ENCODE measurements around the gene BCAT1. TPM values are rescaled to one million over a fixed set of nuclear protein-coding genes. Genes with fewer than 3 reads are reported as not detected.

The BCAT1 gene
- total RNA-seq, 2 donors from 2014 or later, result 53.4 to 71.1 TPM

DNA sequence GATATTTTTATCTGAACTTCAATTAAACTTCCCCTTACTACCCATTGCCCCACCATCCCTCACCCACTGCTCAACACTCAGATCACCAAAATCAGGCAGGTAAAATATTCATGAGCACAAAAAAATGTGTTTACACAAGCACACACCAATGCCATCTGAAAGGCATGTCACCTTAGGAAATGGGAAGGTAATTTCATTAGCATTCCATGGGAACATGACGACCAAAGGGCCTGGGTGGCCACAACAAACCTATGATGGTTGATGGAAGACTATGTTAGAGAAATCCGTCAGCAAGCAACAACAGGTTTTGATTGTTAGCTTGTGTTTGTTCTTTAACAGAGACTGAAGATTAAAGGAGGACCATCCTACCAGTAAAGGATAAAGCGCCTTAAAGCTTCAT is 97.6 kb downstream of the BCAT1 start:
- no peaks in the 10 kb centered on the region for H3K9me3 Mint-ChIP-seq
- peaks cover 24% of the 10 kb centered on the region for H3K4me1 Mint-ChIP-seq (ENCODE audit: low read depth)
- H3K27ac Mint-ChIP-seq, result no peak overlapping the region
- no peak for ATAC-seq (replicated peaks in 1 of 2)
- no peak overlapping the region for H3K4me3 Mint-ChIP-seq
- no peak for DNase-seq
- H3K27me3 Mint-ChIP-seq (ENCODE audit: low read depth), result peaks cover 25% of the 10 kb centered on the region
- no peaks in the 10 kb centered on the region for H3K36me3 Mint-ChIP-seq (ENCODE audit: insufficient read depth in 2 of 2)

DNA sequence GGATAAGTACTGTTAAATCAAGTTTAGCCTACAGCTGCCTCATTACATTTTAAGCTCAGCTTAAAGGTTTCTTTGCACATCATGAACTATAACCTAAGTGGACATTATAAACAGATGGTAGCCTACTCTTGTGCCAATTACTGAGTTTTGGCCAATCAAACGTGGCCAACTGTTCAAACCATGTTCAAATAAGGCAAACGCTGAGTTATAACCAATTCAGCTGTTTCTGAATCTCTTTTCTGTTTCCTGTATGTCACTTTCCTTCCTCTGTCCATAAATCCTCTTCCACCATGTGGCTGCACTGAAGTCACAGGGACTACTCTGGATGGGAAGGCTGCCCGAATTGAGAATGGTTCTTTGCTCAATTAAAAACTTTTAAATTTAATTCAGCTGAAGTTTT is 98.4 kb downstream of the BCAT1 start:
- no peak overlapping the region for H3K27ac Mint-ChIP-seq
- ATAC-seq (replicated peaks in 1 of 2) (no peak), DNase-seq (no peak)
- H3K27me3 Mint-ChIP-seq (ENCODE audit: low read depth), result peaks cover 25% of the 10 kb centered on the region
- H3K9me3 Mint-ChIP-seq, result no peaks in the 10 kb centered on the region
- no peaks in the 10 kb centered on the region for H3K36me3 Mint-ChIP-seq (ENCODE audit: insufficient read depth in 2 of 2)
- H3K4me3 Mint-ChIP-seq, result no peak overlapping the region
- H3K4me1 Mint-ChIP-seq (ENCODE audit: low read depth), result peaks cover 29% of the 10 kb centered on the region

GRCh38 chr12:24848941-24849477 is 99.9 kb downstream of the BCAT1 start:
- H3K9me3 Mint-ChIP-seq, result no peaks in the 10 kb centered on the region
- DNase-seq, result no peak
- H3K27me3 Mint-ChIP-seq (ENCODE audit: low read depth), result peaks cover 19% of the 10 kb centered on the region
- peaks cover 28% of the 10 kb centered on the region for H3K4me1 Mint-ChIP-seq (ENCODE audit: low read depth)
- H3K4me3 Mint-ChIP-seq, result no peak overlapping the region
- ATAC-seq (replicated peaks in 1 of 2), result no peak
- H3K27ac Mint-ChIP-seq, result no peak overlapping the region
- H3K36me3 Mint-ChIP-seq (ENCODE audit: insufficient read depth in 2 of 2), result no peaks in the 10 kb centered on the region

DNA sequence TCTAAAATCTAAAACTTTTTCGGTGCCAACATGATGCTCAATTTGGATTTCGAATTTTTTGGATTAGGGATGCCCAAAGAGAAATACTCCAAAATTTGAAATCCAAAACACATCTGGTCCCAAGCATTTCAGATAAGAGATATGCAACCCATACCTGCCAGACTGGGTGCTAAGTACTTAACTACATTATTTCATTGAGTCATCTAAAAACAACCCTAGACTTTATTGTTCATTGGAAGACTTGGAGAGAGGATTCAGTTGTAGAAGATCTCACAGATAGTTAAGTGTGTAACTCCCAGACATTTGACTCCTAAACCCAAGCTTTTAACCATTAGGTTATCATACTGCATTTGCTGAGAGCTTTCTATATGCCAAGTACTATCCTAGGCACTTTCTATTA is 102.2 kb downstream of the BCAT1 start:
- H3K27me3 Mint-ChIP-seq (ENCODE audit: low read depth), result peaks cover 19% of the 10 kb centered on the region
- no peaks in the 10 kb centered on the region for H3K9me3 Mint-ChIP-seq
- no peak overlapping the region for H3K27ac Mint-ChIP-seq
- ATAC-seq (replicated peaks in 1 of 2), result no peak
- peaks cover 20% of the 10 kb centered on the region for H3K4me1 Mint-ChIP-seq (ENCODE audit: low read depth)
- no peak for DNase-seq
- H3K36me3 Mint-ChIP-seq (ENCODE audit: insufficient read depth in 2 of 2), result peaks cover 0 to 1% of the 10 kb centered on the region in 2 donors
- no peak overlapping the region for H3K4me3 Mint-ChIP-seq

- ATAC-seq (replicated peaks in 1 of 2), result no peak
- Mint-ChIP-seq H3K4me3 (no peak overlapping the region), H3K27me3 (ENCODE audit: low read depth) (peaks cover 11% of the 10 kb centered on the region), H3K27ac (no peak overlapping the region), H3K4me1 (ENCODE audit: low read depth) (peaks cover 29% of the 10 kb centered on the region), H3K36me3 (ENCODE audit: insufficient read depth in 2 of 2) (peaks cover 1 to 6% of the 10 kb centered on the region in 2 donors), H3K9me3 (no peaks in the 10 kb centered on the region)
- no peak for DNase-seq
Measured at GRCh38 chr12:24845615-24846014, 103.3 kb downstream of the BCAT1 start.

- Mint-ChIP-seq H3K9me3 (no peaks in the 10 kb centered on the region), H3K4me3 (peak overlapping the region; percentile 58 to 70), H3K4me1 (ENCODE audit: low read depth) (peaks cover 65% of the 10 kb centered on the region), H3K27me3 (ENCODE audit: low read depth) (peaks cover 5% of the 10 kb centered on the region), H3K36me3 (ENCODE audit: insufficient read depth in 2 of 2) (peaks cover 3 to 10% of the 10 kb centered on the region in 2 donors), H3K27ac (peak overlapping the region; percentile 93)
- DNase-seq, result peak; percentile 50 to 51
- ATAC-seq (replicated peaks in 1 of 2), result peak; percentile 24
Measured at GRCh38 chr12:24840046-24840800, 108.7 kb downstream of the BCAT1 start.

DNA sequence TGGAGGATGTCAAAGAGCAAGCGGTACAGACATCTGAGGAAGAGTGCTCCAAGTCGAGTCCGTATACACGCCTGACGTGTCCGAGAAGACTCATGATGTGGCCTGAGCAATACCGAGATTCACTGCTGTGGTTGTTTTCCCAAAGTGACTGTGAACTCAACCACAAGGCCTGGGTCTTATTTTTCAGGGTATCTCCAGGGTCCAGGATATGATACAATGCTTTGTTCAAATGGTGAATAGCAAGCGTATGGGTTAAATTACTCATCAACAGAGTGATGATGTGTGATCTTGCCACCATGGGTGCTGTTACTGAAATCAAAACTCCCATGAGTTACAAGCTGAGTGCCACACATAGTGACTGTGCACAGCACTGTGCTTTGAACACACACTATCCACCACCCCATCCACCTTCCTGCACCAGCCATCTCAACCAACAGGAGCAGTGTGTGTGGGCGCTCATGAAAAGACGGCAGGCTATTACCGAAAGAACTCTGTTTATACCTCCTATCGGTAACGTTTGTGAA is 109.6 kb downstream of the BCAT1 start:
- Mint-ChIP-seq H3K36me3 (ENCODE audit: insufficient read depth in 2 of 2) (peaks cover 3 to 10% of the 10 kb centered on the region in 2 donors), H3K4me3 (peak overlapping the region; percentile 70 to 75), H3K27ac (peak overlapping the region; percentile 93), H3K9me3 (no peaks in the 10 kb centered on the region), H3K4me1 (ENCODE audit: low read depth) (peaks cover 68% of the 10 kb centered on the region), H3K27me3 (ENCODE audit: low read depth) (peaks cover 5% of the 10 kb centered on the region)
- peak; percentile 83 to 88 for DNase-seq
- ATAC-seq (replicated peaks in 1 of 2), result peak; percentile 89

DNA sequence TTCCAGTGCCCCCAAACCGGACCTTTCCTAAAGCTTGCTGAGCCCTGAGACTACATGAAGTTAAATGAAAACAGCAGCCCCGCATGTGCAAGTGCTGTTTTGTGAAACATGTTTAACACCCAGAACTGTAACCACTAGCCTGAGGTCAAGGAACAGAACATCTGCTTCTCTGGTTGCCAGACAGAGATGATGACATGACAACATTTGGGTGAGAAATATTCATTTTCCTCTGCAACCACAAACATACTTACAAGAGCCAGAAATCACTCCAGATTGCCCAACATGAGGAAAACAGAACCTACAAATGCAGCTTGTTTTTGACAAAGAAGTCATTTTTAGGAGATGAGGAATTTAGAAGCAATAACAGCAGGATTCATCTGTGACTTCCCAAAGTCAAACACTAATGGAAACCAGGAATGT is 110.4 kb downstream of the BCAT1 start:
- peaks cover 5% of the 10 kb centered on the region for H3K27me3 Mint-ChIP-seq (ENCODE audit: low read depth)
- H3K9me3 Mint-ChIP-seq, result no peaks in the 10 kb centered on the region
- H3K4me3 Mint-ChIP-seq, result peak overlapping the region; percentile 61 to 75
- DNase-seq (peak; percentile 57 to 66), ATAC-seq (replicated peaks in 1 of 2) (peak; percentile 40 to 44)
- H3K4me1 Mint-ChIP-seq (ENCODE audit: low read depth), result peaks cover 72% of the 10 kb centered on the region
- peak overlapping the region; percentile 93 for H3K27ac Mint-ChIP-seq
- H3K36me3 Mint-ChIP-seq (ENCODE audit: insufficient read depth in 2 of 2), result peaks cover 2 to 10% of the 10 kb centered on the region in 2 donors

DNA sequence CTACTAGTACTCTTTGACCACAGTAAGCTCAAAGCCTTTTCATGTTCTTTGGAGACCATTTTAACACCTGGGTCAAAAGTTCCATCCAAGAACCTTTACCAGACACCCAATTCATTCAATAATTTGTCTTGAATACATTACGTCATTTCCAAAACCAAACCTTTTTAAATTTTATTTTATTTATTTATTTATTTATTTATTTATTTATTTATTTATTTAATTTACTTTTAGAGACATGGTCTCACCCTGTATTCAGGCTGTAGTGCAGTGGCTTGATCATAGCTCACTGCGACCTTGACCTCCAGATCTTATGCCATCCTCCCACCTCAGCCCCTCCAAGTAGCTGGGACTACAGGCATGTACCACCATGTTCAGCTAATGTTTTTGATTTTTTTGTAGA is 113.5 kb downstream of the BCAT1 start:
- H3K36me3 Mint-ChIP-seq (ENCODE audit: insufficient read depth in 2 of 2), result peaks cover 2 to 5% of the 10 kb centered on the region in 2 donors
- DNase-seq (no peak), ATAC-seq (replicated peaks in 1 of 2) (no peak)
- peaks cover 5% of the 10 kb centered on the region for H3K27me3 Mint-ChIP-seq (ENCODE audit: low read depth)
- peaks cover 46% of the 10 kb centered on the region for H3K4me1 Mint-ChIP-seq (ENCODE audit: low read depth)
- no peak overlapping the region for H3K27ac Mint-ChIP-seq
- H3K4me3 Mint-ChIP-seq, result no peak overlapping the region
- no peaks in the 10 kb centered on the region for H3K9me3 Mint-ChIP-seq

GRCh38 chr12:24833513-24833912 is 115.4 kb downstream of the BCAT1 start:
- Mint-ChIP-seq H3K36me3 (ENCODE audit: insufficient read depth in 2 of 2) (peaks cover 2 to 6% of the 10 kb centered on the region in 2 donors), H3K27ac (no peak overlapping the region), H3K27me3 (ENCODE audit: low read depth) (peaks cover 5% of the 10 kb centered on the region), H3K4me3 (no peak overlapping the region), H3K9me3 (no peaks in the 10 kb centered on the region), H3K4me1 (ENCODE audit: low read depth) (peaks cover 28% of the 10 kb centered on the region)
- ATAC-seq (replicated peaks in 1 of 2) (no peak), DNase-seq (no peak)

DNA sequence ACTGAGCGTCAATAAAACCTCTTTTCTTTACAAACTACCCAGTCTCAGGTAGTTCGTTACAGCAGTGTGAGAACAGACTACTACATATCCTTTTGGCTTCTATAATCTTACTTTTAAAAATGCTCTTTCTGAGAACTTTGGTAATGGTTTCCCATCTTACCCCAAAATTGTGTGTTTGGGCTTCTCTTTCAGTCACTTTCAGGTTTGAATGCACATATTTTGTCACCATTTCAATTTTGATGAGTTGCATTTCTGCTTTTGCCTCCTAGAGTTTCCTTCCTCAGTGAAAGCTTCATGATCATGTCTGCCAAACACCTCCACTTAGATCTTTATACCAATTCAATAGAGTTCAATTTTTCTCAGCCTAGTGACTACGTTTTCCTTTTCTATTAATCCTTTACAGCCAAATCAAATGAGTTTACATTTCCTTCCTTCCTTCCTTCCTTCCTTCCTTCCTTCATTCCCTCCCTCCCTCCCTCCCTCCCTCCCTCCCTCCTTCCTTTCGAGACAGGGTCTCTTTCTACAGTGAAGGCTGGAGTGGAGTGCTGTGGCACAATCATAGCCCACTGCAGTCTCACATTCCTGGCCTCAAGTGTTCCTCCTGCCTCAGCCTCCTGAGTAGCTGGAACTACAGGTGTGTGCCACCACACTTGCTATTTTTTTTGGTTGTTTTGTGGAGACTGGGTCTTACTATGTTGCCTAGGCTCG is 124.9 kb downstream of the BCAT1 start:
- no peak for ATAC-seq (replicated peaks in 1 of 2)
- peaks cover 7 to 8% of the 10 kb centered on the region in 2 donors for H3K9me3 Mint-ChIP-seq

GRCh38 chr12:24822121-24822899 is 126.6 kb downstream of the BCAT1 start:
- Mint-ChIP-seq H3K4me3 (peak overlapping the region; percentile 50 to 54), H3K27me3 (ENCODE audit: low read depth) (no peaks in the 10 kb centered on the region), H3K27ac (peak overlapping the region; percentile 40), H3K4me1 (ENCODE audit: low read depth) (peaks cover 31% of the 10 kb centered on the region), H3K9me3 (peaks cover 7 to 8% of the 10 kb centered on the region in 2 donors), H3K36me3 (ENCODE audit: insufficient read depth in 2 of 2) (peaks cover 9 to 16% of the 10 kb centered on the region in 2 donors)
- DNase-seq (peak in 1 of 2 donors; percentile 13), ATAC-seq (replicated peaks in 1 of 2) (peak; percentile 80 to 81)

More for the DNA sequence above, 124.9 kb downstream of the BCAT1 start:
- DNase-seq, result no peak
- peak overlapping the region; percentile 52 to 54 for H3K4me3 Mint-ChIP-seq
- H3K27ac Mint-ChIP-seq, result peak overlapping the region; percentile 91
- peaks cover 9 to 16% of the 10 kb centered on the region in 2 donors for H3K36me3 Mint-ChIP-seq (ENCODE audit: insufficient read depth in 2 of 2)
- H3K4me1 Mint-ChIP-seq (ENCODE audit: low read depth), result peaks cover 31% of the 10 kb centered on the region
- no peaks in the 10 kb centered on the region for H3K27me3 Mint-ChIP-seq (ENCODE audit: low read depth)

All from activated T-cell treated with anti-CD3 and anti-CD28 coated beads, Interleukin-2, amount 50 U/mL, for 72 hours (primary cell).